HL-60 (cell line): ENCODE results near the gene FOCAD.

Experiments used
- DNase-seq, 2 experiments: peaks; one replicate each; pipeline ENCODE4 v3.0.0-alpha.2; 2010 to 2020; ENCODE audit warnings: low read depth in 1 of 2, low spot score in 1 of 2
- H3K27ac ChIP-seq: fragments of 250-450 bp; sonication (Bioruptor Pico); replicated peaks from 2 replicates; pipeline ENCODE4 v1.5.1; 2020; ENCODE audit warnings: mild to moderate bottlenecking, moderate library complexity
- H3K27me3 ChIP-seq: fragments of 250-450 bp; sonication (Bioruptor Pico); 2 replicates; pipeline ENCODE4 v1.5.1; 2021; ENCODE audit warnings: mild to moderate bottlenecking, moderate library complexity; ENCODE audit not compliant: insufficient read depth, poor library complexity, severe bottlenecking
- H3K4me3 ChIP-seq: replicated peaks from 2 replicates; pipeline ENCODE4 v1.5.1; 2011; ENCODE audit warnings: mild to moderate bottlenecking, control low read depth, low read length; ENCODE audit not compliant: insufficient read depth
- CTCF ChIP-seq: IDR thresholded peaks from one replicate; pipeline ENCODE4 v1.5.1; 2011; ENCODE audit warnings: low read length, control low read depth, inconsistent platforms; ENCODE audit not compliant: insufficient read depth
- GABPA ChIP-seq: IDR thresholded peaks from 2 replicates; pipeline ENCODE4 v1.6.1; 2012; ENCODE audit warnings: low read depth
- POLR2AphosphoS5 ChIP-seq: IDR thresholded peaks from 2 replicates; pipeline ENCODE4 v1.6.1; 2012; ENCODE audit warnings: low read depth
- SPI1 ChIP-seq: IDR thresholded peaks from 2 replicates; pipeline ENCODE4 v1.6.1; 2012; ENCODE audit warnings: low read depth, mild to moderate bottlenecking, borderline replicate concordance
- TF ChIP-seq, protein P1 (sequence below): IDR thresholded peaks from 2 replicates; pipeline ENCODE4 v1.6.1; 2012; ENCODE audit warnings: low read depth; ENCODE audit not compliant: insufficient replicate concordance

Gene FOCAD

GRCh38 chr9:20770947-20771346 is 86.9 kb downstream of the FOCAD start:
- TF ChIP-seq SPI1 (no peak), GABPA (no peak), POLR2AphosphoS5 (no peak), CTCF (no peak)
- TF ChIP-seq, protein P1, sequence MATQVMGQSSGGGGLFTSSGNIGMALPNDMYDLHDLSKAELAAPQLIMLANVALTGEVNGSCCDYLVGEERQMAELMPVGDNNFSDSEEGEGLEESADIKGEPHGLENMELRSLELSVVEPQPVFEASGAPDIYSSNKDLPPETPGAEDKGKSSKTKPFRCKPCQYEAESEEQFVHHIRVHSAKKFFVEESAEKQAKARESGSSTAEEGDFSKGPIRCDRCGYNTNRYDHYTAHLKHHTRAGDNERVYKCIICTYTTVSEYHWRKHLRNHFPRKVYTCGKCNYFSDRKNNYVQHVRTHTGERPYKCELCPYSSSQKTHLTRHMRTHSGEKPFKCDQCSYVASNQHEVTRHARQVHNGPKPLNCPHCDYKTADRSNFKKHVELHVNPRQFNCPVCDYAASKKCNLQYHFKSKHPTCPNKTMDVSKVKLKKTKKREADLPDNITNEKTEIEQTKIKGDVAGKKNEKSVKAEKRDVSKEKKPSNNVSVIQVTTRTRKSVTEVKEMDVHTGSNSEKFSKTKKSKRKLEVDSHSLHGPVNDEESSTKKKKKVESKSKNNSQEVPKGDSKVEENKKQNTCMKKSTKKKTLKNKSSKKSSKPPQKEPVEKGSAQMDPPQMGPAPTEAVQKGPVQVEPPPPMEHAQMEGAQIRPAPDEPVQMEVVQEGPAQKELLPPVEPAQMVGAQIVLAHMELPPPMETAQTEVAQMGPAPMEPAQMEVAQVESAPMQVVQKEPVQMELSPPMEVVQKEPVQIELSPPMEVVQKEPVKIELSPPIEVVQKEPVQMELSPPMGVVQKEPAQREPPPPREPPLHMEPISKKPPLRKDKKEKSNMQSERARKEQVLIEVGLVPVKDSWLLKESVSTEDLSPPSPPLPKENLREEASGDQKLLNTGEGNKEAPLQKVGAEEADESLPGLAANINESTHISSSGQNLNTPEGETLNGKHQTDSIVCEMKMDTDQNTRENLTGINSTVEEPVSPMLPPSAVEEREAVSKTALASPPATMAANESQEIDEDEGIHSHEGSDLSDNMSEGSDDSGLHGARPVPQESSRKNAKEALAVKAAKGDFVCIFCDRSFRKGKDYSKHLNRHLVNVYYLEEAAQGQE, result no peak
- Histone ChIP-seq H3K4me3 (no peak overlapping the region), H3K27me3 (no peaks in the 10 kb centered on the region), H3K27ac (no peak overlapping the region)
- DNase-seq, result no peak

GRCh38 chr9:20771729-20772128 is 87.7 kb downstream of the FOCAD start:
- Histone ChIP-seq H3K27me3 (no peaks in the 10 kb centered on the region), H3K27ac (no peak overlapping the region), H3K4me3 (no peak overlapping the region)
- TF ChIP-seq CTCF (no peak), GABPA (no peak), SPI1 (no peak), POLR2AphosphoS5 (no peak)
- TF ChIP-seq, protein P1, result no peak
- no peak for DNase-seq

- H3K27ac ChIP-seq, result no peak overlapping the region
- no peaks in the 10 kb centered on the region for H3K27me3 ChIP-seq
- H3K4me3 ChIP-seq, result no peak overlapping the region
- DNase-seq, result no peak
- TF ChIP-seq CTCF (no peak), POLR2AphosphoS5 (no peak), GABPA (no peak), SPI1 (no peak)
- TF ChIP-seq, protein P1, result no peak
These were observed 91.6 kb downstream of the FOCAD start for GRCh38 chr9:20775683-20776082.
